ENCODE results near the gene GPC6.

Gene GPC6

GRCh38 chr13:93246069-93246468 lies 19.5 kb downstream of the GPC6 start:
- Mint-ChIP-seq H3K4me3 (no peak overlapping the region), H3K4me1 (no peaks in the 10 kb centered on the region), H3K27ac (no peak overlapping the region), H3K9me3 (peaks cover 4% of the 10 kb centered on the region), H3K36me3 (no peaks in the 10 kb centered on the region), H3K27me3 (no peaks in the 10 kb centered on the region)
- no peak for ATAC-seq

- Mint-ChIP-seq H3K9me3 (peaks cover 4% of the 10 kb centered on the region), H3K27me3 (no peaks in the 10 kb centered on the region)
These were observed 22.0 kb downstream of the GPC6 start for GRCh38 chr13:93248627-93249047.

GRCh38 chr13:93249364-93250306 lies 23.0 kb downstream of the GPC6 start:
- Mint-ChIP-seq H3K9me3 (peaks cover 4% of the 10 kb centered on the region), H3K4me3 (no peak overlapping the region), H3K27ac (no peak overlapping the region), H3K27me3 (no peaks in the 10 kb centered on the region), H3K4me1 (no peaks in the 10 kb centered on the region), H3K36me3 (no peaks in the 10 kb centered on the region)
- ATAC-seq: no peak

More at GRCh38 chr13:93248627-93249047, 22.0 kb downstream of the GPC6 start:
- no peak for ATAC-seq
- no peaks in the 10 kb centered on the region for H3K36me3 Mint-ChIP-seq
- H3K27ac Mint-ChIP-seq: no peak overlapping the region
- H3K4me3 Mint-ChIP-seq: no peak overlapping the region
- no peaks in the 10 kb centered on the region for H3K4me1 Mint-ChIP-seq

GRCh38 chr13:93254775-93255174 lies 28.2 kb downstream of the GPC6 start:
- Mint-ChIP-seq H3K4me1 (no peaks in the 10 kb centered on the region), H3K27me3 (no peaks in the 10 kb centered on the region), H3K36me3 (no peaks in the 10 kb centered on the region), H3K9me3 (peaks cover 5% of the 10 kb centered on the region), H3K27ac (no peak overlapping the region), H3K4me3 (no peak overlapping the region)
- ATAC-seq: no peak

GRCh38 chr13:93256998-93257397 lies 30.4 kb downstream of the GPC6 start:
- Mint-ChIP-seq H3K27ac (no peak overlapping the region), H3K36me3 (no peaks in the 10 kb centered on the region), H3K4me1 (no peaks in the 10 kb centered on the region), H3K4me3 (no peak overlapping the region), H3K27me3 (no peaks in the 10 kb centered on the region), H3K9me3 (peaks cover 5% of the 10 kb centered on the region)
- ATAC-seq: no peak

GRCh38 chr13:93259527-93260080 lies 33.0 kb downstream of the GPC6 start:
- no peaks in the 10 kb centered on the region for H3K36me3 Mint-ChIP-seq
- no peaks in the 10 kb centered on the region for H3K27me3 Mint-ChIP-seq
- no peak overlapping the region for H3K27ac Mint-ChIP-seq
- peaks cover 3% of the 10 kb centered on the region for H3K9me3 Mint-ChIP-seq
- no peak for ATAC-seq
- no peaks in the 10 kb centered on the region for H3K4me1 Mint-ChIP-seq
- no peak overlapping the region for H3K4me3 Mint-ChIP-seq

GRCh38 chr13:93260591-93260990 lies 34.0 kb downstream of the GPC6 start:
- ATAC-seq: no peak
- no peak overlapping the region for H3K4me3 Mint-ChIP-seq
- H3K9me3 Mint-ChIP-seq: peaks cover 3% of the 10 kb centered on the region
- H3K36me3 Mint-ChIP-seq: no peaks in the 10 kb centered on the region
- H3K4me1 Mint-ChIP-seq: no peaks in the 10 kb centered on the region
- no peaks in the 10 kb centered on the region for H3K27me3 Mint-ChIP-seq
- H3K27ac Mint-ChIP-seq: no peak overlapping the region

GRCh38 chr13:93262729-93263345 lies 36.2 kb downstream of the GPC6 start:
- no peak for ATAC-seq
- Mint-ChIP-seq H3K27ac (no peak overlapping the region), H3K4me1 (no peaks in the 10 kb centered on the region), H3K36me3 (no peaks in the 10 kb centered on the region), H3K4me3 (no peak overlapping the region), H3K27me3 (no peaks in the 10 kb centered on the region), H3K9me3 (peaks cover 3% of the 10 kb centered on the region)

GRCh38 chr13:93264876-93265275 lies 38.3 kb downstream of the GPC6 start:
- Mint-ChIP-seq H3K36me3 (no peaks in the 10 kb centered on the region), H3K9me3 (no peaks in the 10 kb centered on the region), H3K4me1 (no peaks in the 10 kb centered on the region), H3K27ac (no peak overlapping the region), H3K27me3 (no peaks in the 10 kb centered on the region), H3K4me3 (no peak overlapping the region)
- no peak for ATAC-seq

- Mint-ChIP-seq H3K9me3 (no peaks in the 10 kb centered on the region), H3K4me3 (no peak overlapping the region), H3K4me1 (no peaks in the 10 kb centered on the region), H3K27ac (no peak overlapping the region), H3K36me3 (no peaks in the 10 kb centered on the region), H3K27me3 (no peaks in the 10 kb centered on the region)
- no peak for ATAC-seq
These were observed 39.2 kb downstream of the GPC6 start for GRCh38 chr13:93265800-93266199.

GRCh38 chr13:93266681-93267080 lies 40.1 kb downstream of the GPC6 start:
- Mint-ChIP-seq H3K36me3 (no peaks in the 10 kb centered on the region), H3K27me3 (no peaks in the 10 kb centered on the region), H3K4me3 (no peak overlapping the region), H3K4me1 (no peaks in the 10 kb centered on the region), H3K27ac (no peak overlapping the region), H3K9me3 (no peaks in the 10 kb centered on the region)
- no peak for ATAC-seq

GRCh38 chr13:93268327-93269028 lies 41.9 kb downstream of the GPC6 start:
- Mint-ChIP-seq H3K27ac (no peak overlapping the region), H3K4me3 (no peak overlapping the region), H3K36me3 (no peaks in the 10 kb centered on the region), H3K4me1 (no peaks in the 10 kb centered on the region), H3K9me3 (no peaks in the 10 kb centered on the region), H3K27me3 (no peaks in the 10 kb centered on the region)
- ATAC-seq: no peak

- Mint-ChIP-seq H3K4me3 (no peak overlapping the region), H3K27me3 (no peaks in the 10 kb centered on the region), H3K9me3 (no peaks in the 10 kb centered on the region), H3K27ac (no peak overlapping the region), H3K4me1 (no peaks in the 10 kb centered on the region), H3K36me3 (no peaks in the 10 kb centered on the region)
- ATAC-seq: no peak
These were observed 44.4 kb downstream of the GPC6 start for GRCh38 chr13:93270769-93271742.

GRCh38 chr13:93279982-93280381 lies 53.4 kb downstream of the GPC6 start:
- Mint-ChIP-seq H3K9me3 (no peaks in the 10 kb centered on the region), H3K27me3 (no peaks in the 10 kb centered on the region), H3K4me1 (no peaks in the 10 kb centered on the region), H3K4me3 (no peak overlapping the region), H3K36me3 (no peaks in the 10 kb centered on the region), H3K27ac (no peak overlapping the region)
- ATAC-seq: no peak
